ENCODE measurements around the gene ORC2.

GRCh38 chr2:200899482-200899881 lies 64.0 kb downstream of the ORC2 start:
- no peak for TF ChIP-seq CTCF (IDR thresholded peaks at IDR 0.05 in 4 of 5, conservative IDR thresholded peaks at IDR 0.05 in 1 of 5)
- no peak for TF ChIP-seq POLR2A (IDR thresholded peaks at IDR 0.05)
